GM19463 (cell line): ENCODE results near the gene CABP4.

Source experiments
- ATAC-seq: cut with Tn5 transposase; IDR thresholded peaks from one replicate; pipeline ENCODE4 v1.9.1; 2021; ENCODE audit warnings: mild to moderate bottlenecking, moderate library complexity; ENCODE audit not compliant: unreplicated experiment

The CABP4 gene

DNA sequence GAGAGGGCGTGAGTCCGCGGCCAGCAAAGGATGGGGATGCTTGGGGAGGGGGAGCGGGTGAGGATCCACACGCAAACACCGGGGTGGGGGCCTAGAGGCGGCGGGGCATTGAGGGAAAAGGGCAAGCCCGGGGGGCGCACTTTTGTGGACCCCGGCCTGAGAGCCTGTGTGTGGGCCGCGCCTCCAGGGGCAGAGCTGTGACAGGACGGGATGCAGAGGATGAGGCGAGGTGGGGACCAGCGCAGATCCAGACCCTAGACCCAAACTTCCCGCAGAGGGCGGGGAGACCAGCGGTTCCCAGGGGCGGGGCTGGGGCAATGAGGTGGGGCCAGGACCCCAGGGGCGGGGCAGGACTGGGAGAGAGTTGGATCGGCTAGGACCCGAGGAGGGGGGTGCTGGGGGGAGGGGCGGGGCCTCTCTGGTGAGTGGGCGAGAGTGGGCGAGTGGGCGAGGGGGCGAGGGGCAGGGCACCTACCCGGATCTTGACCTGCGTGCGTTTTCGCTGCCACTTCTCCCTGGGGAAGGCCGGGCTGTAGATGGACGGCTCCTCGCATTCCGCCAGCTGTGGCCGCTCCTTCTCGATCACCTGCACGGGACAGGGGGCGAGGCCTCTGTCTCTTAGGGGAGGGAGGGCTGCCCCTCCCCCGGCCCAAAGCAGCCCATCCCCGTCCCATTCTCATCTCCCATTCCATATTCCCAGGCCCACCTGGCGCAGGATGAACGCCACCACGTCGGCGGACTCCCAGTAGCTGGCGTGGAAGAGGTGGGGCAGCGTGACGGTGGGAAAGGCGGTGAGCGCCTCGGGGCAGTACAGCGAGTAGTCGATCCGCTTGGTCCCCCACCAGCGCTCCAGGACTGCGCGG, 39.4 kb downstream of the CABP4 start:
- ATAC-seq = no peak

DNA sequence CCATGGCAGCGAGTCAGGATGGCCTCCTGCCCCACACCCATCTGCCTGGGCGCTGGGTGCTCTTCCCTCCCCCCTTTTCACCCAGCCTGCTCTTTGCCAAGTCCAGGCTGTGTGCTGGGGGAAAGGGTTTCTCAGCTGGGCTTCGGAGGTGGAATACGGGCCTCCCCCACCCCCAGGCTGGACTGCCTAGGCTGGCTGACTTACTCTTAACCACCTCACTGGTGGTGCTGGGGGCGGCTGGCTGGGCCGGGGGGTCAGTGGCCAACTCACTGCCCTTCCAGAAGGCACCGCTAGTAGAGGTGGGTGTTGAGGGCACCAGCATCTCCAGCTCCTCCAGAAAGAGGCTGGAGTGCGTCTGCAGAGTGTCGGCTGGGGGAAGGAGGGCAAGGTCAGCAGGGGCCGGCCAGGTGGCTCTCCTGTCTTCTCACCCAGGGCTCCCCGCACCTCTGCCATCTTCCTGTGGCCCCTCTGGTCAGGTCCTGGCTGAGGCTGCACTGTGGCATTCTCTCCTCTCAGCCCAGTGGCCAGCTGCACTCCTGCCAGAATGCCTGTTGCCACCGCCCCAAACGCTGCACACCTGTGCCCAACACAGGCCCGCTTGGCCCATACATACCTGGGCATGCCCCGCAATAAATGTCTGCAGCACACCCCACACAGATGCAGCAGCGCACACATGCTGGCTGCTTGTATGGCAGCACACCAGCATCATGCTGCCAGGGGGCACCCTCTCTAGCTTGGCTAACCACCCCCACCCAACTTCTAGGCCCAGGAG, 40.3 kb downstream of the CABP4 start:
- ATAC-seq = no peak

DNA sequence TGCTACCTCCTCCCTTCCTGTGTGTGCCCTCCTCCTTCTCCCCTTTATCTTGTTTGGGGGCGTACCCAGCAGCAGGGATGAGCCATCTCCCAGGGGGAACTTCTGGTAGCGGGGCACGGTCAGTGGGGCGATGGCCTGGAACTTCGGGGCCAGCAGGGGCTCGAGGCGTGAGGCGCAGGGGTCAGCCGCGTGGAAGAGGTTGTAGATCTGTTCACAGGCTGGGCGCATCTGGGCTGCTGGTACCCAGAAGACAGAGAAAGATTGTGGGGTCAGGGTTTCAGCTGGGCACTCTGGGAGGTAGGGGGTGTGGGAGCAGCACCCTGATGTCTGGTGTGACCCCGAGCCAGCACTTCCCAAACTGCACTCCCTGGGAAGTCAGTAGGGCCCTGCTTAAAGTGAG, 41.0 kb downstream of the CABP4 start:
- no peak for ATAC-seq

DNA sequence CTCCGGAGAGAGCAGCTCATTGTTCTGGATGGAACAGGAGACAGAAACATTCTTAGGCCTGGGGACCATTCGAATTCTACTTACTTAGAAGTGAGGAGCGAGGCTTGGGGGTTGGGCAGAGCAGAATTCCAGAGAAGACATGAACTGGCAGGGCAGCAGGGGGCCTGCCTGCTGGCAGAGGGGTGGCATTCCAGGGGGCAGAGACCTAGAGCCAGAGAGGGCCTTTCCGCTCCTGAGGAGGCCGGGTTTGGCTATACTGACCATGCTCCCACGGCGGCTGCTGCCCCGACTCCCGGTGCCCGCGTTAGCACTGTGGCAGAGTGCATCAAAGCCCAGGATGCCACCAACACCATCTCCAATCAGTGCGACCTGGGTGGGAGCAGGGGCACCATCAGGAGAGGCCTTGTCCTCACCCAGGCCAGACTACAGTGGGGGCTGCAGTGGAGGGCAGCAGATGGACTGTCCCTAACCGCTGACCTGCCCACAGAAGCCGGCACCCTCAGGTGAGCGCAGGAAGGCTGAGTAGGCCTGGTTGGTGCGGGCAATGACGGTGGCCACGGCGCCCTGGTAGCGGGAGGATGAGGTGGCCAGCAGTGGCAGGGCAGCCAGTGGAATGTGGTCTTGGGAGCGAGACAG, 42.6 kb downstream of the CABP4 start:
- ATAC-seq = no peak

DNA sequence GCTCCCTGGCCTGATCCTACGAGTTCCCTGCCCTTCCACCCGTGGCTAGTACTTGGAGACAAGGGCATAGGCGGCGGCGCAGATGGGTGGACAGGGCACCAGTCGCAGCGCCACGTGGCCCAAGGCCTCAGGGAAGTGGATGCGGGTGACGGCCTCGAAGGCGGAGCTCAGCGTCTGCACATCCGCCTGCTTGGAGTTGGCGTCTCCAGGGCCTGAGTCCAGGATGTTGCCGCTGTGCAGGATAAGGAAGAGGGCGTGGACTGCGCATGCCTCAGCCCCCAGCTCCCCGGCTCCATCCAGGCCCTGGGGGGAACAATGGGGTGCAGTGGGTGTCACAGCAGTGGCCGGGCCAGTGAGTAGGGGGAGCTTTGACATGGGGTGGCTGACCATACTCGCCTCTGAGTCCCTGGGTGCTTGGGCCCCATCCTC, 43.4 kb downstream of the CABP4 start:
- ATAC-seq = no peak

DNA sequence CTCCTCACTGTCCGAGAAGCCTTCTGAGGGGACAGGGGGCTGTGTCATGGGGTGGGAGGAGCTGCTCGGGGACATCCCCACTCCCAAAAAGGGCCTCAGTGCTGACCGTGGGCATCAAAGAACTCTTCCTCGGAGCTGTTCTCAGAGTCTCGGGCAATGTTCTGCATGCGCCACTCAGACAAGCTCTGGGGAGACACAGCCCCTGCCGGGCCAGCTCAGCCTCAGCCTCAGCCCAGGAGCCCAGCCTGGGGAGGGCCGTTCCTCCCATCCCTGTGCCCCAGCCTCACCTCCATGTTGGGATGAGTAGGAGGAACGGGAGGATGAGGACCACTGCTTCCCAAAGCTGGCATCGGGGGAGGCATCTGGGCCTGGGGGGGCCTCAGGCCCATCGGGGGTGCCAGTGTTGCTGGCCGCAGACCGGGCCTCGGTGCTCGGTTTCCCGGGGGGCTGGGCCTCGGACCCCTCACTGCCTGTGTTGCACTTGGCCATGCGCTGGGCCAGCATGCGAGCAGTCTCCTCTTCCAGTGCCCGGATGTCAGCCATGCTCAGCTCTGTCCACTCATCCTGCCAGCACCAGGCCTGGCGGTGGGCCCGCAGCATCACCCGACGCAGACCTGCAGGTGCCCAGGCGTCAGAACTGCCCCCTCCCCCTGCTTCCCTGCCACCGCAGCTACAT, 44.8 kb downstream of the CABP4 start:
- ATAC-seq = no peak

DNA sequence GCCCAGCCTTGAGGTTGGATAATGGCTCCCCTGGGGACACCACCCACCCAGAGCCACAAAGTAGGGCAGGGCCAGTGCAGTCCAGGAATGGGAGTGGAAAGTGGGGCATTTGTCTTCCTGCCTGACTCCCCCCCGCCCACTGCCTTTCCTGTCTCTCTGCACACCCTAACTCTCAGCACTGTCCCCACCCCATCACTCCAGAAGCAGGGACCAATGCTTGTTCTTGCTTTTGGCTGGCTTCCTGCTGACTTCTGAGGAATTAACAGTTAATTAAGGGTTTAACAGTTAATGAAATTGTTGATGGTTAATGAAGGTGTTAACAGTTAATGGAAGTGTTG, 45.3 kb downstream of the CABP4 start:
- no peak for ATAC-seq

DNA sequence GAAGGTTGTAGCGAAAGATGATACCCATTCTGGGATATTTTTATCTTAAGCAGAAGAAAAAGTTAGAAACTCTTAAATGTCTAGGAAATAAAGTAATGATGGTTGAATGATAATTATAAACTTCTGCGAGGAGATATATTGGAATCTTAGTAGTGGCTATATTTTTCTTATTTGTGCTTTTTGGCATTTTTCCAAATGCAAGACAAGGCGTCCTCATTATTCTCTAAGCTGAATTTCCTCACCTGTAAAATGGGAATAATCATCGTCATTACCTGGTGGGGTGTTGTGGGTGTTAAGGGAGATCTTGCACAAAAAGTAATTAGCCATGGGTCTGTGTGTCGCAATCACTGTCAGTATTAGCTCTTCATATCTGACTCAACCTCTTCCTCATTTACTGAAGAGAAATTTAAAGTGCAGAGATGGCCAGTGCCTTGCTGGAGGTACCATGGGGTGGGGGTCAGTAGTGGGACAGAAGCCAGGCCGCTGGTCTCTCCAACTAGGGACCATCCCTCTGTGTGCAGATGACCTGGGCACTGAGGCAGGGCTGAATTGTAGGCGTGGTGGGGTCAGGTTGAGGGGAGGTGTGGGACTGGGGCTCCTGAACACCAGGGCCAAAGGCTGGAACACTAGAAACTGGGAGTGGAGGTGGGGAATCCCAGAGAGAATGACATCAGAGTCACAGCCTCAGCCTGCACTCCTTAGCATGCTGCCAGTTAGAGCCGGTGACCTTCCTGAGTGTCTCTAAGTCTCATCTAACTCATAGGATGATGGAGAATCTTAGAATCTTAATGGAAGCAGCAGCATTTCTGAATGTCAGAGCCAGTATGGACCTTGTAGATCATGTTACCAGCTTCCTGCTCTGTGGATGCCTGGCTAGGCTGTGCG, 45.9 kb downstream of the CABP4 start:
- no peak for ATAC-seq

DNA sequence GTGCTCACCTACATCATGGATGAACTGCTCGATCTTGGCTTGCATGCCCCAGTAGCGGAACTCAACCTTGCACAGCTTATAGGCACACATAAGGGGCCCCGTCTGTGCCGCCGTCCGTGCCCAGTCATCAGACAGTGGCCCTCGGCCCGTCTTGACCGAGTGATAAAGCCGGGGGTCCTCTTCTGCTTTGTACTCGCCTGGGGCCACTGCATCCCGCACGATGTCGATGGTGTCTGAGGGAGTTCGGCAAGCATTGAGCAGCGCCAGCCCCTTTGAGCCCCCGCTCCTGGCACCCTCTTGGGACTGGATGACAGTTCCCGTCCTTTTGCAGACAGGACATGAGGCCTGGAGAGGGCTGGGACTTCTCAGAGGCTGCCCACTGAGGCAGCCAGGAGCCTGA, 46.7 kb downstream of the CABP4 start:
- no peak for ATAC-seq

DNA sequence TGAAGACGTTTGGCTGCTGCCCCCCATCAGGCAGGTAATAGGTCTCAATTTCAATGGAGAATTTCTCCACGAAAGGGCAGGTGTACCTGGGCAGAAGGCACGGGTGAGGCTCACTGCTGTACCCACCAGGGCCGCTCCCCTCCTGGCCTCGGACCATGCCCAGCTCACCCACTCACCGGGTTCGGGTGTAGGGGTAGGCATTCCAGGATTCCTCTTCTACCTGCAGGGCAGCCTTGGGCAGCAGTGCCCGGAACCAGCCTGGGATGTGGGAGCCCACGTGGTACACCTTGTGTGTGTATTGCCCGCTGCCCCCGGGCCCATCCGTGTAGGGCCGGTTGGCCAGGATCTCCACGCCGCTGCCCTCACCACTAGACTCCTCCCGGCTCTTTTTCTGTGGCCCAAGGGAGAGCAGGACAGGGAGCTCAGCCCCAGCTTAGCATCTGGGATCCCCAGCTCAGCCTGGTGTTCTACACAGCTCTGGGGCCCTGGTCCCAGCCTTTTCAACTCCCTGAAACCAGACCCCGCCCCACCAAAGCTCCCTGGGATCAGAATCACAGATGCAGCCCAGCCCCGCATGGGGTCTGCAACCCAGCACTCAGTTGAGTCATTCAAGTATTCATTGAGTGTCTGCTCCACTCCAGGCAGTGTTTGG, 47.3 kb downstream of the CABP4 start:
- no peak for ATAC-seq

DNA sequence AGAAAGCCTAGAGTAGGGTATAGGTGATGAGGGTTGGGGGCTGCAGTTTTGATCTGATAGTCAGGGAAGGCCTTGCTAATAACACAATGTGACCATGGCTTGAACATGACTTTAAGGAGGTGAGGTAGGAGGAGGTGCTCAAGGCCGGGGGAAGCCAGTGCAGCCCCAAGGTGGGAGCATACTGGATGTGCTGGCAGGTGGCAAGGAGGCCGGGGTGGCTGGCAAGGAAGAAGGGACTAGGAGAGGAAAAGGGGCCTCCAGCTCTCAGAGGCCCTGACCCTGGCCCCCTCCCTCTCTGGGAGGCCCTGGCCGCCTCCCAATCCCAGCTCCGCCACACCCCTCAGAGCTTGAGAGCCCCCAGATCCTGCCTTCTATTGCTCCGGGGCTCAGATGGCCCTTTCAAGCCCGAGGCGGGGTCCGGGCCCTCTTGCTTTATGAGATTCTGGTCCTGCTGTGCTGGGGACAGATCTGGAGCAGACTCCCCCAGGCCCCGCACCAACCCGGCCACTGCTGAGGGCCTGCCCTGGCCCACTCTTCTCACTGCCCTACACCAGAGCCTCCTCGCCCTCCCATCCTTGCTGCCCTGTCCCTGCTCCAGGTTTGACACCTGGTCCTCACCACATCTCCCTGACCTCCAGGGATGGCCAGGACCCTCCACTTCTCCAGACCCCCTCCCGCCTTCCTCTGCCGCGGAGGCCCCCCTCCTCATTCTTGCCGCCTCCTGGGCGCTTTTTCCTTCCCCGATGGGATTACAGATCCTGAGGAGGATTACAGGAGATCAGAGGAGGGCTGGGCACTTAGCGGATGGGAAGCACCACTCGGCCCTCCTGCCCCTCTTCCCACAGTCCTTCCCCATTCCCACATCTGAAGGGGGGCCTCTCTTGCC, 48.2 kb downstream of the CABP4 start:
- ATAC-seq = no peak

DNA sequence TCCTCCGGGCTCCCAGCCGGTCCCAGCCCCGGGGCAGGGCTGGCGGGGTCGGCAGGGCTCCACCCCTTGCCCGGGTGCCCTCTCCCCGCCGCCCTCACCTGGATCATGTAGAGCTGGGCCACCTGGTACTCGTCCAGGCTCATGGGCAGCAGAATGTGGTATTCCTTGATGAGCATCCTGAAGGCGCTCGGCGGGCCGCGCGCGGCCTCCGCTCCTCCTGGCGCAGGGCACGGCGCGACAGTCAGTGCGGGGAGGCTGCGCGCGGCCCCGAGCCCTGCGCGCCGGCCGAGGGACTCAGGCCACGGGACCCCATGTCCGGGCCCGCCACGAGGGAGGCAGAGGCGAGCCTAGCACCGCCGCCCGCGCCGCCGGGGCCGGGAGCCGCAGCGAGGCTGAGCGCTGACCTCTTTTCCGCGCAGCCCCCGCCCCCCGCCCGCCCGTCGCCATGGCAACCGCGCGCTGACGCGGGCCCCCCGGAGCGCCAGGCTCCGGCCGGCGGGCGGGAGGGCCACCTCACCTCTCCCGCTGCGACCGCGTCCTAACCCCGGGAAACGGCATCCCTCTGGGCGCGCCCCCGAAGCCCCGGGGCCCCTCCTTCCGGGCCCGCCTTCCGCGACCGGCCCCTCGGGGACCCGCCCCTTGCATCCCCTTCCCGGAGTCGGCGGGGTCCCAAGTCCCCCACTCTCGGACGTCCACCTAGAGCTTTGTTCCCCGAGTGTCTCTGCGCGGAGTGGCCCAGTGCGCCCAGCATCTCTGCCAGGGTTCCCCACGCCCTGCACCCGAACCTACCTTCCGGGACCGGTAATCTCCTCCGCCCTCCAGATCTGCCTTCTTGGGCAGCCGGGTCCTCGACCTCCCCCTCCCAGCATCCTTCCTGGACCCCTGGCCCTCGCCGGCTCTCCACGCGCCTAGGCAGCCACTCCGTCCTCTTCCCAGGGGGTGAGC, 49.1 kb downstream of the CABP4 start:
- no peak for ATAC-seq

DNA sequence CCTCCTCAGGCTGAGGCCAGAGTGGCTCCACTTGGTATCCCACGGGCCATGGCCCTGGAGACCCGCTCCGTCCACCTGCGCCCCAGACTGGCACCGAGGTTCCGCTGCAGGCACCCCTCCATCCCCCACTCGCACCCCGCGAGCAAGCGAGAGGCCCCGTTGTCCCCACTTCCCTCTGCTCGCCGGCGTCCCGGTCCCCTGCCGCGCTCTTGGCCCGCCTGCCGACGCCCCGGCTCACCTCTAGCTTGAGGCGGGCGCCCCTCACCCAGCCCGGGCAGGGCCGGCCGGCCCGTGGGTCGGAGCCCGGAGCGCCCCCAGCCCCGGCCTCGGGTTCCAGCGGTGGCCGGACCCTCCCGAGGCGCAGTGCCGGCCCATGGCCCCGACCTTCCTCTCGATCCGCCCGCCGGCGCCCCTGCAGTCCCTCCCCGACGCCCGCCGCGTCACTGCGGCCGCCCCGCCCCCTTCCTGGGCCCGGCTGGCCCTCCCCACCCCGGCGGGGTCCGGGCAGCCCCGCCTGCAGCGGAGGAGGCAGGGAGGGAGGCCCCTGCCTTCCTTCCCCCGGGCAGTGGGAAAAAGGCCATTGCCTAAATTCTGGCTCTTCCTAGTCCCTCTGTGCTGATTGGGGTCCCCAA, 49.9 kb downstream of the CABP4 start, which contains the start of gene PITPNM1:
TSS of gene PITPNM1 (minus strand) at position 414 of the 632 bp plus-strand sequence. CDS start 1,183 bp downstream, outside the sequence.
- ATAC-seq = no peak

DNA sequence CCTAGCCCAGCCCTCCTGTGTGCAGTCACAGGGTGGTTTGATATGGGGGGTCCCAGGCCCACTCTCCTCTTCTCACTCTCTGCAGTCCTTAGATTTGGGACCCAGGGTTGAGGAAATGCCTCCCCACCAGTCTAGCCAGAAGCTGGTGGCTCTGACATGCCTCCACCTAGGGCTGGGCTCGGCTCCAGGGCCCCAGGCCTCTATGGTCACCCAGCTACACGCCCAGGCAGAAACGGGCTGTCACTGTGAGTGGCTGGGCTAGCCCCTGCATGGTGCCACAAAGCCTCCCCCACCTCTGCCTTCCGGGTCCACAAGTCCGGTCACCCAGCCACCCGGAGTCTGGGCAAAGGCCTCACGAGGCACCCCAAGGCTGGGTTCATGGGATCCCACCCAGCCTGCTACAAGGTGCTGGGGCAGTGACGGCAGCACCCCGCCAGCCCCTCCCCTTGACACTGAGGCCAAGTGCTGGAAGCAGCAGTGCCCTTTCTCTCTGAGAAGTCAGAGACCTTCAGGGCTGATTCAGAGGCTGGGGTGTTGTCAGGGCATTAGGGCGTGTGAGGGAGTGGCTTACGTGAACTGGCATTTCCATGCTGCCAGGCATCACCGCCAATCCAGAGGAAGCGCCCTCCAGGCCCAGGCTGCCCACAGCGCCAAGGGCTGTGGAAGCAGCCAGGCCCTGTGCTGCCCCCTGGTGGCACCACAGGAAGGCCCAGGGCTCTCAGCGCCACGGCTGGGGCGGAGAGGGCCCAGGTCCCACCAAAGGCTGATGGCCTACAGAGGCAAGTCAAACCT, 50.6 kb downstream of the CABP4 start:
- ATAC-seq = no peak

DNA sequence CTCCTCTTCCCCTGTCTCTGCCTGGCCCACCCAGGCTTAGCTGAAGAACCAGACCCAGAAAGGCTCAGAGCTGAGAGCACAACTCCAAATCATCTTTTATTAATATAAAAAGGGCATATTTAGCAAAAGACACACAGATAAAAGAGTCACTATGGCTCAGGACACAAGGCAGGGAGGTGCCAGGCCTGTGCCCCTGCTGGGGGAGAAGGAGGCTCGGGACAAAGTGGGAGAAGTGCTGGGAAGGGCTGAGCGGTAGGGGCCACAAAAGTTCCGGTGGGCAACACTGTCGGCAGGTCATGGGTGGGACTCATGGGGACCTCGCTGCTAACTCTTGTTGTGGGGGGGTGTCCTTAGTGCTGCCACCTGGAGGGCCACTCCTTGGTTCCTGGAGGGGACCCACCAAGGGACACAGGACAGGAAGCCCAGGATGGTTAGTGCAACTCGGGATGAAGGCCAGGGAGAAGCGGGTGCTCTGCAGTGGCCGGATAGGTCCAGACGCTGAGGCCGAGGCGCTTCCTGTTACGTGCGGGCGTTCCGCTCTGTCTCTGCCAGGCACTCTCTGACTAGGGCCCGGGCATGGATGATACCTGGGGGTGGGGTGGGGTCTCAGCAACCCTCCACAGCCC, 51.4 kb downstream of the CABP4 start:
- no peak for ATAC-seq
